Vagina (tissue), 2 donors: ENCODE data around the gene PAQR4. TPM values are rescaled to one million over a fixed set of nuclear protein-coding genes. Genes with fewer than 3 reads are reported as not detected.

Source experiments
- DNase-seq, 2 donors: peaks; one replicate each; pipeline ENCODE4 v3.0.0-alpha.2; 2017; ENCODE audit errors: extremely low spot score in 2 of 2
- H3K27ac ChIP-seq: fragments of 200-600 bp; sonication (generic); one replicate; pipeline ENCODE4 v1.5.1; 2019
- H3K27me3 ChIP-seq: fragments of 200-600 bp; sonication (generic); one replicate; pipeline ENCODE4 v1.5.1; 2019
- H3K36me3 ChIP-seq, 2 donors: fragments of 200-600 bp; sonication (generic); one replicate each; pipeline ENCODE4 v1.5.1; 2017 to 2019
- H3K4me1 ChIP-seq: fragments of 200-600 bp; sonication (generic); one replicate; pipeline ENCODE4 v1.5.1; 2019
- H3K4me3 ChIP-seq, 2 donors: fragments of 200-600 bp; sonication (generic); 1 replicate in 1 of 2; 2 replicates in 1 of 2; pipeline ENCODE4 v1.5.1; 2016 to 2019
- H3K9me3 ChIP-seq: fragments of 200-600 bp; sonication (generic); one replicate; pipeline ENCODE4 v1.5.1; 2019
- POLR2A ChIP-seq, 2 donors: fragments of 450-650 bp; IDR thresholded peaks; one replicate each; pipeline ENCODE4 v1.6.1; 2017; ENCODE audit warnings: antibody characterized with exemption in 2 of 2, mild to moderate bottlenecking in 2 of 2, moderate library complexity in 2 of 2
- POLR2AphosphoS5 ChIP-seq, 2 donors: sonication (generic); formaldehyde crosslinking; IDR thresholded peaks; one replicate each; pipeline ENCODE4 v1.9.0; 2017; ENCODE audit warnings: antibody characterized with exemption in 2 of 2, mild to moderate bottlenecking in 2 of 2, low read depth in 1 of 2; ENCODE audit not compliant: insufficient read depth in 1 of 2
- intact Hi-C: fragments of 100-400 bp; cut with DNase I; formaldehyde crosslinking; loops from one replicate; pipeline ENCODE4 v1.15.1; 2023
- total RNA-seq: library from RNA; depleted of rRNA; stranded (reverse); fragments of >200 nt; gene quantifications from one replicate; pipeline ENCODE4 v1.2.3, GENCODE V29; 2016
- TF ChIP-seq, protein P1 (sequence below), 3 experiments: fragments of 450-650 bp in 2 of 3; fragments of 200-600 bp in 1 of 3; sonication (generic) in 1 of 3; IDR thresholded peaks; one replicate each; pipeline ENCODE4 v1.5.1; 2017 to 2019; ENCODE audit warnings: antibody characterized with exemption in 3 of 3, mild to moderate bottlenecking in 2 of 3, moderate library complexity in 2 of 3

Gene PAQR4
- 2.7 TPM for total RNA-seq

DNA sequence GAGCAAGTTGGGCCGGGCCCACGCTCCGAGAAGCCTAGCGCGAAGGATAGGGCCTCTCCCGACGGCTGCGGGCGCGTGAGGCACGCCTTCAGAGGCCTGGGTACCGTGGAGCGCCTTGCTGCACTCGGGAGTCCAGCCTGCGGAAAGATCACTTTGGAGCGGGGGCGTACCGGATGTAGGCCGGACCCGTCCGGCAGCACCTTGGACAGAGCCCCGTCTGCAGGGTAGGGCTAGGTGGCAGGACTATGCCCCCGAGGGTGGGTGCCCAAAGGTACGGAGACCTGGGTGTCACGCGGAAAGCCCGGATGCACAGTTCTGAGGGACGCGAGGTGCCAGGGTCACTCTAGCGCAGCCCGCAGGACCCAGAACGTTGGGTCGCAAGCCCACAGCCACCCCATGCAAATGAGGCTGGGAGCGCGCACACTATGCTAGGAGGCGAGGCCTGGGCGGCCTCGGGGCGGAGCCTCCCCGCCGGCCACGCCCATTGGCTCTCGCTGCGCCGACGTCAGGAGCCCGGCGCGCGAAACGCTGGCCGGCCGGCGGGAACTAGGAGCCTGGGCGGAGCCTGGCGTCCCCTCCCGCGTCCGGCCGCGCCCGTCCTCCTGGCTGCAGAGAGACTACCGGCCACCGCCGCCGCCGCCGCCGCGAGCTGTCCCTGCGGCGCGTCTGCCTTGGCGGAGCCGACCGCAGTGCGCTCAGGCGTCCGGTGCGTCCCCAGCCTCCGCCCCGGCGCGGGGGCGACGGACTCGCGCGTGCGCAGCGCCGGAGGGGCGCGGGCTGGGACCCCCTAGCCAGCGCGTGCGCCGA, at the start of gene PAQR4:
TSS of gene PAQR4 (plus strand) at position 611 of the 807 bp plus-strand sequence. CDS start 327 bp downstream, outside the sequence.
- DNase-seq = no peak
- TF ChIP-seq, protein P1, sequence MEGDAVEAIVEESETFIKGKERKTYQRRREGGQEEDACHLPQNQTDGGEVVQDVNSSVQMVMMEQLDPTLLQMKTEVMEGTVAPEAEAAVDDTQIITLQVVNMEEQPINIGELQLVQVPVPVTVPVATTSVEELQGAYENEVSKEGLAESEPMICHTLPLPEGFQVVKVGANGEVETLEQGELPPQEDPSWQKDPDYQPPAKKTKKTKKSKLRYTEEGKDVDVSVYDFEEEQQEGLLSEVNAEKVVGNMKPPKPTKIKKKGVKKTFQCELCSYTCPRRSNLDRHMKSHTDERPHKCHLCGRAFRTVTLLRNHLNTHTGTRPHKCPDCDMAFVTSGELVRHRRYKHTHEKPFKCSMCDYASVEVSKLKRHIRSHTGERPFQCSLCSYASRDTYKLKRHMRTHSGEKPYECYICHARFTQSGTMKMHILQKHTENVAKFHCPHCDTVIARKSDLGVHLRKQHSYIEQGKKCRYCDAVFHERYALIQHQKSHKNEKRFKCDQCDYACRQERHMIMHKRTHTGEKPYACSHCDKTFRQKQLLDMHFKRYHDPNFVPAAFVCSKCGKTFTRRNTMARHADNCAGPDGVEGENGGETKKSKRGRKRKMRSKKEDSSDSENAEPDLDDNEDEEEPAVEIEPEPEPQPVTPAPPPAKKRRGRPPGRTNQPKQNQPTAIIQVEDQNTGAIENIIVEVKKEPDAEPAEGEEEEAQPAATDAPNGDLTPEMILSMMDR (IDR thresholded peaks at IDR 0.05) = no peak
- TF ChIP-seq POLR2A (IDR thresholded peaks at IDR 0.05) (no peak), POLR2AphosphoS5 (IDR thresholded peaks at IDR 0.05; ENCODE audit: insufficient read depth in 1 of 2, low read depth in 1 of 2) (no peak)
- intact Hi-C loops = no loop called here
- Histone ChIP-seq H3K4me3 (peak within 1 kb of the TSS; percentile 56 to 67), H3K4me1 (peaks cover 50% of the 10 kb centered on the region), H3K27ac (no peak within 1 kb of the TSS), H3K36me3 (no peaks in the 10 kb centered on the region), H3K27me3 (peaks cover 12% of the 10 kb centered on the region), H3K9me3 (no peaks in the 10 kb centered on the region)

DNA sequence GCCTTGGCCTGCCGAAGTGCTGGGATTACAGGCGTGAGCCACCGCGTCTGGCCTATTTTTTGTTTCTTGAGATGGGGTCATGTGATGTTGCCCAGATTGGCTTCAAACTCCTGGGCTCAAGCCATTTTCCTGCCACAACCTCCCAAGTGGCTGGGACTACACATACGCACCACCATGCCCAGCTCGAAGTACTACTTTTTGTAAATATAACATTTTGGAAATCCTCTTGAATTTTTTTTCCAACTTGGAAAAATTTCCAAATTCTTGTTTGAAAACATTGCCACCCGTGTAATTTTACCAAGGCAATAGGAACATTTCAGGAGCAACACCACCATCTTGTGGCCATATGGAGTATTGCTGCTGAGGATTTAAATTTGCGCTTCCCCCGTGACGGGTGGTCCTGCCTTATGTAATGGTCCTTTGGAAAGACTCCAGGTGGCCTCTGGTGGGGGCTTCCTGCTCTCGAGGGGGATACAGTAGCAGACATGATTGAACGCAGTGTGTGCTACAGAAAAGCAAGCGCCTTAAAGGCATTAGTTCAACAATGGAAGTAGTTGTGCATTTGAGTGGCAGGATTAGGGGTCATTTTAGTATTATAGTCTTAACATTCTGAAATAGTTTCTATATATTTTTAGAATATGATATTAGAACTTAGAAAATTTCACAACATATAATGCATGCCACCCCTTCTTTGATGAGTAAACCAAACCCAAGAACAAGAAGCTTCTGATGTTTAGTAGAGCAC, 49.5 kb upstream of the PAQR4 start:
- no peaks in the 10 kb centered on the region for H3K36me3 ChIP-seq
- H3K4me1 ChIP-seq = peaks cover 5% of the 10 kb centered on the region
- no peaks in the 10 kb centered on the region for H3K9me3 ChIP-seq
- no peak overlapping the region for H3K4me3 ChIP-seq
- no peaks in the 10 kb centered on the region for H3K27me3 ChIP-seq
- DNase-seq = no peak
- peak overlapping the region; percentile 62 for H3K27ac ChIP-seq
- intact Hi-C loops = no loop called here
- TF ChIP-seq POLR2A (IDR thresholded peaks at IDR 0.05) (no peak), POLR2AphosphoS5 (IDR thresholded peaks at IDR 0.05; ENCODE audit: insufficient read depth in 1 of 2, low read depth in 1 of 2) (peak in 1 of 2 donors; percentile 80)
- TF ChIP-seq, protein P1 (IDR thresholded peaks at IDR 0.05) = peak; percentile 80 to 95 (median 81)

DNA sequence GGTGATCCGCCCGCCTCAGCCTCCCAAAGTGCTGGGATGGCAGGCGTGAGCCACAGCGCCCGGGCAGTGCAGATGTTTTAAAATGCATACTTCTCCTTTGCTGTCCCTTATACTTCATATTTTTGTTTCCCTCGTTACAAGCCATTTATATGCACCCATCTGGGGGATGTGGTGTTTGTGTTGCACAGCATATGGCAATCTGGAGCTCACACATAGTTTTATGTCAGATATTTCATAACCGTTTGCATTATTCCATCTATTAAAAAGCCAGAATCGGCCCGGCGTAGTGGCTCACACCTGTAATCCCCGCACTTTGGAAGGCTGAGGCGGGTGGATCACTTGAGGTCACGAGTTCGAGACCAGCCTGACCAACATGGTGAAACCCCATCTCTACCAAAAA, 45.7 kb upstream of the PAQR4 start:
- no peak for DNase-seq
- TF ChIP-seq POLR2AphosphoS5 (IDR thresholded peaks at IDR 0.05; ENCODE audit: insufficient read depth in 1 of 2, low read depth in 1 of 2) = no peak
- TF ChIP-seq, protein P1 (IDR thresholded peaks at IDR 0.05) = no peak
- TF ChIP-seq POLR2A (IDR thresholded peaks at IDR 0.05) = no peak
- Histone ChIP-seq H3K27me3 (no peaks in the 10 kb centered on the region), H3K4me1 (peaks cover 27% of the 10 kb centered on the region), H3K9me3 (no peaks in the 10 kb centered on the region), H3K4me3 (no peak overlapping the region), H3K27ac (no peak overlapping the region), H3K36me3 (no peaks in the 10 kb centered on the region)
- intact Hi-C loops = no loop called here

DNA sequence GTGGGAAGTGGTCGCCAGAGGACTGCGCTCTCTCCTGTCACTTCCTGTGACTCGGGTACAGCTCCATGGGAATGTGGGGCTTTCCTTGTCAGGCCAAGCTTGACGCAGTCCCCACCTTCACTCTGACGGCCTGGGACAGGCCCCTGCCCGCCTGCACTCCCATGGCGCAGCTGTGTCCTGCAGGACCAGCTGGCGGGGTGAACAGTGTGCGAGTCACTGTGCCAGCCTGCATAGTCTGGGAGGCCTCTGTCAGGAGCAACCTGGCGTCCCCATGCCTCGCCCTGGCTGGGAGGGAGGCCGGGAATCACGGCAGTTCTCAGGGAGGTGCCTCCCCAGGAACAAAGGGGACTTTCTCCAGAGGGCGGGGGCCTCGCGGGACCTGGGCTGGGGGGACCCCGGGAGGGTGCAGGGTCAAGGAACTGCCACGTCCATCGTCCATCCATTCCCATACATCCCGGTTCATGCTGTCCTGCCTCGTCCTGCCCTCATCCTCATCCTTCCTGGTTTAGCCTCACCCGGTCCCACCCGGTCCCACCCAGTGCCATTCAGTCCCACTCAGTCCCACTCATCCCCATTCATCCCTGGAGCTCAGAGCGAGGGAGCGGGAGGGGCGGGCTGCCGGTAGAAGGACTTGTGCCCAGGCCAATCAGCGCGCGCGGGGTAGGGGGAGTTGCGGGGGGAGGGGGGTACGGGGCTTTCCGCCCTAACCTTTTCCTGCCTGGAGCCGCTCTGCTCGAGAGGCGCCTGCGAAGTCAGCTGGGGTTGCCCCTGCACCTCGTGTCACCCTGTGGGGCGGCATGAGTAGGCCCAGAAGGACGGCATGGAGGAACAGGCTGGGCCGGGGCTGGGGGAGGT, 44.0 kb upstream of the PAQR4 start:
- TF ChIP-seq, protein P1 (IDR thresholded peaks at IDR 0.05) = no peak
- no peak for TF ChIP-seq POLR2AphosphoS5 (IDR thresholded peaks at IDR 0.05; ENCODE audit: insufficient read depth in 1 of 2, low read depth in 1 of 2)
- no peak for TF ChIP-seq POLR2A (IDR thresholded peaks at IDR 0.05)
- Histone ChIP-seq H3K27me3 (no peaks in the 10 kb centered on the region), H3K27ac (no peak overlapping the region), H3K4me3 (no peak overlapping the region), H3K36me3 (peaks cover 0 to 6% of the 10 kb centered on the region in 2 donors), H3K4me1 (peaks cover 27% of the 10 kb centered on the region), H3K9me3 (no peaks in the 10 kb centered on the region)
- DNase-seq = no peak
- intact Hi-C loops = no loop called here
